H1 (cell line): ENCODE data around the gene DUSP1. TPM values are rescaled to one million over a fixed set of nuclear protein-coding genes. Genes with fewer than 3 reads are reported as not detected.

Experiments used
- CBX8 ChIP-seq: fragments of 300-800, 300-1000 bp; sonication (generic); IDR thresholded peaks from 2 replicates; pipeline ENCODE4 v1.7.1; 2016; ENCODE audit warnings: low read depth, low read length, borderline replicate concordance
- CREB1 ChIP-seq: IDR thresholded peaks from 2 replicates; pipeline ENCODE4 v1.6.1; 2012; ENCODE audit warnings: inconsistent platforms
- HDAC6 ChIP-seq: IDR thresholded peaks from one replicate; pipeline ENCODE4 v1.7.1; 2012; ENCODE audit warnings: low read depth, mild to moderate bottlenecking, inconsistent platforms, low read length, moderate library complexity
- KDM1A ChIP-seq: fragments of 200-600, 300-600 bp; sonication (generic); IDR thresholded peaks from 2 replicates; pipeline ENCODE4 v1.7.1; 2016; ENCODE audit warnings: mild to moderate bottlenecking, low read length, borderline replicate concordance
- KDM5A ChIP-seq: fragments of 200-600 bp; IDR thresholded peaks from 2 replicates; pipeline ENCODE4 v1.7.1; 2012; ENCODE audit warnings: mild to moderate bottlenecking, low read length, inconsistent platforms, mixed read lengths
- SIN3A ChIP-seq, 2 experiments: IDR thresholded peaks in 1 of 2; conservative IDR thresholded peaks in 1 of 2; 2 replicates each; pipeline ENCODE4 v1.6.1; 2011 to 2012; ENCODE audit warnings: low read length in 2 of 2, improper control_type of control experiment in 1 of 2, low read depth in 1 of 2, mild to moderate bottlenecking in 1 of 2
- SP2 ChIP-seq: IDR thresholded peaks from 2 replicates; pipeline ENCODE4 v1.6.1; 2012; ENCODE audit warnings: mild to moderate bottlenecking, low read length, inconsistent platforms
- SP4 ChIP-seq: IDR thresholded peaks from 2 replicates; pipeline ENCODE4 v1.6.1; 2012; ENCODE audit warnings: low read length, inconsistent platforms
- polyA plus RNA-seq, 7 experiments: library from polyadenylated mRNA; depleted of rRNA in 3 of 7; stranded (reverse) in 5 of 7; unstranded in 2 of 7; fragments of >200 nt in 5 of 7; fragments of 200-250 nt in 2 of 7; gene quantifications; 1 replicate in 5 of 7; 2 replicates in 1 of 7; 4 replicates in 1 of 7; pipeline versions ENCODE4 v1.2.1 to v1.2.3, GENCODE V29; 2011 to 2013; ENCODE audit warnings: missing spikeins in 2 of 7, mixed read lengths in 2 of 7
- total RNA-seq: library from RNA; stranded (reverse); fragmentation: NEBNext Ultra II Directional; extraction: Animal tissue kit (Norgen Biotek cat#: 25700); gene quantifications from 2 replicates; pipeline ENCODE4 v1.2.1, GENCODE V29; 2021
- TF ChIP-seq, protein P1 (sequence below): fragments of 300-600 bp; sonication (generic); IDR thresholded peaks from 2 replicates; pipeline ENCODE4 v1.7.1; 2012; ENCODE audit warnings: low read length, moderate library complexity, mild to moderate bottlenecking, inconsistent platforms; ENCODE audit not compliant: insufficient replicate concordance
- TF ChIP-seq, protein P2 (sequence below): IDR thresholded peaks from 2 replicates; pipeline ENCODE4 v1.6.1; 2011; ENCODE audit warnings: low read length, improper control_type of control experiment

DUSP1 gene
- total and polyA plus RNA-seq, 2 of the 8 experiments (the other 6 are each of a cell fraction or from before 2014, with no cell fraction given): 6.5 to 11.7 TPM

DNA sequence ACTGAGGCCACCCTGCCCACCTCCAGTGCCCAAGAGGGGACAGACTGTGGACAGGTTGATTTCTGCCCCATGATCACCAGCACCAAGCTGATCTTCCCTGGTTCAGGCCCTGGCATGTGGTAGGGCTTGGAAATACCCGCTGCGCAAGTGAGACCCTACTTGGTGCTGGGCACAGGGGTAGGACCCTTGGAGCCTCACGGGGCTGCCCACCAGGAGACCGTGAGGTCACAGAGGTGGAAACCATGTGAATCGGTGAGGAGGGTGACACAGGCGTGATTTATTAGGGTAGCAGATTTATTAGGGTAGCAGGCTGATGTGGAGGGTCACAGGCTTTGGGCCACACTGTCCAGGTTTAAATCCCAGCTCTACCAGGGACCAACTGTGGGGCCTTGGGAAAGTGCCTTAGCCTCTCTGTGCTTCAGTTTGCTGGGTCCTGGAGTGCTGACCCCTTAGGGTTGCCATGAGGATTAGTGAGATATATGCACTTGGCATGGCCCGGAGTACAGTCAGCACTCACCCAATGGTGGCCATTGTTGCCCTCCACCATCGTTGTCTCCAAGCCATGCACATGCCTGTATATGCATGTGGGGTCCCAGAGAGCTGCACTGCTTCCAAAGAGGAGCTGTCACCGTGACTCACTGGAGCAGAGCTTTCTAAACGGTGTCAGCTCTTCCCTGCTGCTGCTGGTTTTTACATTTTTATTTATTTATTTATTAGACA lies 20.9 kb upstream of the DUSP1 start (continued):
- TF ChIP-seq, protein P1, sequence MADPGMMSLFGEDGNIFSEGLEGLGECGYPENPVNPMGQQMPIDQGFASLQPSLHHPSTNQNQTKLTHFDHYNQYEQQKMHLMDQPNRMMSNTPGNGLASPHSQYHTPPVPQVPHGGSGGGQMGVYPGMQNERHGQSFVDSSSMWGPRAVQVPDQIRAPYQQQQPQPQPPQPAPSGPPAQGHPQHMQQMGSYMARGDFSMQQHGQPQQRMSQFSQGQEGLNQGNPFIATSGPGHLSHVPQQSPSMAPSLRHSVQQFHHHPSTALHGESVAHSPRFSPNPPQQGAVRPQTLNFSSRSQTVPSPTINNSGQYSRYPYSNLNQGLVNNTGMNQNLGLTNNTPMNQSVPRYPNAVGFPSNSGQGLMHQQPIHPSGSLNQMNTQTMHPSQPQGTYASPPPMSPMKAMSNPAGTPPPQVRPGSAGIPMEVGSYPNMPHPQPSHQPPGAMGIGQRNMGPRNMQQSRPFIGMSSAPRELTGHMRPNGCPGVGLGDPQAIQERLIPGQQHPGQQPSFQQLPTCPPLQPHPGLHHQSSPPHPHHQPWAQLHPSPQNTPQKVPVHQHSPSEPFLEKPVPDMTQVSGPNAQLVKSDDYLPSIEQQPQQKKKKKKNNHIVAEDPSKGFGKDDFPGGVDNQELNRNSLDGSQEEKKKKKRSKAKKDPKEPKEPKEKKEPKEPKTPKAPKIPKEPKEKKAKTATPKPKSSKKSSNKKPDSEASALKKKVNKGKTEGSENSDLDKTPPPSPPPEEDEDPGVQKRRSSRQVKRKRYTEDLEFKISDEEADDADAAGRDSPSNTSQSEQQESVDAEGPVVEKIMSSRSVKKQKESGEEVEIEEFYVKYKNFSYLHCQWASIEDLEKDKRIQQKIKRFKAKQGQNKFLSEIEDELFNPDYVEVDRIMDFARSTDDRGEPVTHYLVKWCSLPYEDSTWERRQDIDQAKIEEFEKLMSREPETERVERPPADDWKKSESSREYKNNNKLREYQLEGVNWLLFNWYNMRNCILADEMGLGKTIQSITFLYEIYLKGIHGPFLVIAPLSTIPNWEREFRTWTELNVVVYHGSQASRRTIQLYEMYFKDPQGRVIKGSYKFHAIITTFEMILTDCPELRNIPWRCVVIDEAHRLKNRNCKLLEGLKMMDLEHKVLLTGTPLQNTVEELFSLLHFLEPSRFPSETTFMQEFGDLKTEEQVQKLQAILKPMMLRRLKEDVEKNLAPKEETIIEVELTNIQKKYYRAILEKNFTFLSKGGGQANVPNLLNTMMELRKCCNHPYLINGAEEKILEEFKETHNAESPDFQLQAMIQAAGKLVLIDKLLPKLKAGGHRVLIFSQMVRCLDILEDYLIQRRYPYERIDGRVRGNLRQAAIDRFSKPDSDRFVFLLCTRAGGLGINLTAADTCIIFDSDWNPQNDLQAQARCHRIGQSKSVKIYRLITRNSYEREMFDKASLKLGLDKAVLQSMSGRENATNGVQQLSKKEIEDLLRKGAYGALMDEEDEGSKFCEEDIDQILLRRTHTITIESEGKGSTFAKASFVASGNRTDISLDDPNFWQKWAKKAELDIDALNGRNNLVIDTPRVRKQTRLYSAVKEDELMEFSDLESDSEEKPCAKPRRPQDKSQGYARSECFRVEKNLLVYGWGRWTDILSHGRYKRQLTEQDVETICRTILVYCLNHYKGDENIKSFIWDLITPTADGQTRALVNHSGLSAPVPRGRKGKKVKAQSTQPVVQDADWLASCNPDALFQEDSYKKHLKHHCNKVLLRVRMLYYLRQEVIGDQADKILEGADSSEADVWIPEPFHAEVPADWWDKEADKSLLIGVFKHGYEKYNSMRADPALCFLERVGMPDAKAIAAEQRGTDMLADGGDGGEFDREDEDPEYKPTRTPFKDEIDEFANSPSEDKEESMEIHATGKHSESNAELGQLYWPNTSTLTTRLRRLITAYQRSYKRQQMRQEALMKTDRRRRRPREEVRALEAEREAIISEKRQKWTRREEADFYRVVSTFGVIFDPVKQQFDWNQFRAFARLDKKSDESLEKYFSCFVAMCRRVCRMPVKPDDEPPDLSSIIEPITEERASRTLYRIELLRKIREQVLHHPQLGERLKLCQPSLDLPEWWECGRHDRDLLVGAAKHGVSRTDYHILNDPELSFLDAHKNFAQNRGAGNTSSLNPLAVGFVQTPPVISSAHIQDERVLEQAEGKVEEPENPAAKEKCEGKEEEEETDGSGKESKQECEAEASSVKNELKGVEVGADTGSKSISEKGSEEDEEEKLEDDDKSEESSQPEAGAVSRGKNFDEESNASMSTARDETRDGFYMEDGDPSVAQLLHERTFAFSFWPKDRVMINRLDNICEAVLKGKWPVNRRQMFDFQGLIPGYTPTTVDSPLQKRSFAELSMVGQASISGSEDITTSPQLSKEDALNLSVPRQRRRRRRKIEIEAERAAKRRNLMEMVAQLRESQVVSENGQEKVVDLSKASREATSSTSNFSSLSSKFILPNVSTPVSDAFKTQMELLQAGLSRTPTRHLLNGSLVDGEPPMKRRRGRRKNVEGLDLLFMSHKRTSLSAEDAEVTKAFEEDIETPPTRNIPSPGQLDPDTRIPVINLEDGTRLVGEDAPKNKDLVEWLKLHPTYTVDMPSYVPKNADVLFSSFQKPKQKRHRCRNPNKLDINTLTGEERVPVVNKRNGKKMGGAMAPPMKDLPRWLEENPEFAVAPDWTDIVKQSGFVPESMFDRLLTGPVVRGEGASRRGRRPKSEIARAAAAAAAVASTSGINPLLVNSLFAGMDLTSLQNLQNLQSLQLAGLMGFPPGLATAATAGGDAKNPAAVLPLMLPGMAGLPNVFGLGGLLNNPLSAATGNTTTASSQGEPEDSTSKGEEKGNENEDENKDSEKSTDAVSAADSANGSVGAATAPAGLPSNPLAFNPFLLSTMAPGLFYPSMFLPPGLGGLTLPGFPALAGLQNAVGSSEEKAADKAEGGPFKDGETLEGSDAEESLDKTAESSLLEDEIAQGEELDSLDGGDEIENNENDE: no peak
- TF ChIP-seq SIN3A (conservative IDR thresholded peaks at IDR 0.05 in 1 of 2, IDR thresholded peaks at IDR 0.05 in 1 of 2; ENCODE audit: low read depth in 1 of 2, low read length in 2 of 2) (no peak), SP4 (no peak), CREB1 (no peak), SP2 (no peak), KDM5A (no peak), KDM1A (no peak), HDAC6 (no peak), CBX8 (no peak)
- TF ChIP-seq, protein P2, sequence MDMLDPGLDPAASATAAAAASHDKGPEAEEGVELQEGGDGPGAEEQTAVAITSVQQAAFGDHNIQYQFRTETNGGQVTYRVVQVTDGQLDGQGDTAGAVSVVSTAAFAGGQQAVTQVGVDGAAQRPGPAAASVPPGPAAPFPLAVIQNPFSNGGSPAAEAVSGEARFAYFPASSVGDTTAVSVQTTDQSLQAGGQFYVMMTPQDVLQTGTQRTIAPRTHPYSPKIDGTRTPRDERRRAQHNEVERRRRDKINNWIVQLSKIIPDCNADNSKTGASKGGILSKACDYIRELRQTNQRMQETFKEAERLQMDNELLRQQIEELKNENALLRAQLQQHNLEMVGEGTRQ: no peak
